Activated T-cell treated with anti-CD3 and anti-CD28 coated beads, Interleukin-2, amount 50 U/mL, for 72 hours (primary cell): Measurements from ENCODE around the gene NTHL1. TPM values are rescaled to one million over a fixed set of nuclear protein-coding genes. Genes with fewer than 3 reads are reported as not detected.

Source experiments
- total RNA-seq, 2 donors: library from RNA; stranded (reverse); gene quantifications; one replicate each; pipeline ENCODE4 v1.2.3, GENCODE V29; 2022

The NTHL1 gene
- total RNA-seq, 2 donors from 2014 or later: 13.2 to 21.0 TPM

Other genes with a start within 250 kb of the NTHL1 start
- 10 to 100 TPM; 45.0 to 53.5 TPM for gene HAGH, start 221.0 kb downstream of the NTHL1 start, total RNA-seq
- 10 to 100 TPM; 11.1 to 13.5 TPM for gene FAHD1, start 220.6 kb downstream of the NTHL1 start, total RNA-seq
- under 1 TPM; 0.53 to 0.94 TPM for gene MEIOB, start 175.7 kb downstream of the NTHL1 start, total RNA-seq
- not detected for gene HS3ST6, start 129.4 kb downstream of the NTHL1 start, total RNA-seq
- 10 to 100 TPM; 17.9 to 18.8 TPM for gene MSRB1, start 104.6 kb downstream of the NTHL1 start, total RNA-seq
- gene RPL3L, start 93.1 kb downstream of the NTHL1 start, total RNA-seq: under 1 TPM; 0.38 to 0.51 TPM
- 10 to 100 TPM; 69.3 to 98.3 TPM for gene NDUFB10, start 88.3 kb downstream of the NTHL1 start, total RNA-seq
- gene RPS2, start 83.0 kb downstream of the NTHL1 start, total RNA-seq: 1,000 to 10,000 TPM; 5,556 to 5,984 TPM
- gene RNF151, start 81.0 kb downstream of the NTHL1 start, total RNA-seq: under 1 TPM in 1 of 2 donors, not detected in 1; 0.81 TPM
- 10 to 100 TPM; 22.6 to 24.4 TPM for gene TBL3, start 75.8 kb downstream of the NTHL1 start, total RNA-seq
- 1 to 10 TPM in 1 of 2 donors, not detected in 1; 1.8 TPM for gene NOXO1, start 66.4 kb downstream of the NTHL1 start, total RNA-seq
- gene GFER, start 63.6 kb downstream of the NTHL1 start, total RNA-seq: 10 to 100 TPM; 41.4 to 49.3 TPM
- gene SYNGR3, start 57.9 kb downstream of the NTHL1 start, total RNA-seq: 10 to 100 TPM; 38.6 to 50.9 TPM
- gene ZNF598, start 38.0 kb downstream of the NTHL1 start, total RNA-seq: 100 to 1,000 TPM in 1 of 2 donors, 10 to 100 TPM in 1; 87.1 to 110 TPM
- gene NPW, start 28.0 kb downstream of the NTHL1 start, total RNA-seq: 1 to 10 TPM; 1.5 to 1.9 TPM
- 1 to 10 TPM; 2.2 to 3.0 TPM for gene NHERF2, start 20.9 kb downstream of the NTHL1 start, total RNA-seq
- gene TSC2, start 151 bp upstream of the NTHL1 start, total RNA-seq: 10 to 100 TPM; 96.6 to 98.4 TPM
- gene PKD1, start 88.1 kb upstream of the NTHL1 start, total RNA-seq: 10 to 100 TPM; 90.2 to 95.7 TPM
- gene RAB26, start 100.8 kb upstream of the NTHL1 start, total RNA-seq: 1 to 10 TPM in 1 of 2 donors, under 1 TPM in 1; 0.82 to 2.0 TPM
- gene TRAF7, start 107.9 kb upstream of the NTHL1 start, total RNA-seq: 10 to 100 TPM; 66.4 to 72.9 TPM
- 1 to 10 TPM in 1 of 2 donors, under 1 TPM in 1; 0.89 to 2.1 TPM for gene CASKIN1, start 148.8 kb upstream of the NTHL1 start, total RNA-seq
- gene MLST8, start 157.6 kb upstream of the NTHL1 start, total RNA-seq: 10 to 100 TPM; 54.9 to 65.6 TPM
- gene BRICD5, start 163.0 kb upstream of the NTHL1 start, total RNA-seq: 10 to 100 TPM; 12.8 to 14.4 TPM
- gene PGP, start 167.0 kb upstream of the NTHL1 start, total RNA-seq: 10 to 100 TPM; 12.1 to 12.6 TPM
- 10 to 100 TPM; 22.1 to 24.3 TPM for gene E4F1, start 175.8 kb upstream of the NTHL1 start, total RNA-seq
- 1 to 10 TPM; 1.1 TPM for gene DNASE1L2, start 188.6 kb upstream of the NTHL1 start, total RNA-seq
- 100 to 1,000 TPM; 101 to 102 TPM for gene ECI1, start 203.8 kb upstream of the NTHL1 start, total RNA-seq
- 100 to 1,000 TPM; 336 to 361 TPM for gene RNPS1, start 220.3 kb upstream of the NTHL1 start, total RNA-seq